Tibial artery (tissue), 4 donors: Measurements from ENCODE around the gene SLC45A1.

Source experiments
- DNase-seq, 2 donors: peaks; one replicate each; pipeline ENCODE4 v3.0.0-alpha.2; 2019
- H3K27ac ChIP-seq, 2 donors: fragments of 200-600 bp; sonication (generic) in 1 of 2; 1 replicate in 1 of 2; 2 replicates in 1 of 2; pipeline ENCODE4 v1.5.1; 2018 to 2019; ENCODE audit warnings: mild to moderate bottlenecking in 1 of 2
- H3K27me3 ChIP-seq, 2 donors: fragments of 200-600 bp; sonication (generic) in 1 of 2; one replicate each; pipeline versions ENCODE4 v1.5.1 to v1.6.0; 2016 to 2019
- H3K36me3 ChIP-seq, 3 donors: fragments of 200-600 bp; sonication (generic) in 2 of 3; one replicate each; pipeline ENCODE4 v1.5.1; 2016 to 2019; ENCODE audit warnings: mild to moderate bottlenecking in 2 of 3
- H3K4me1 ChIP-seq, 4 donors: fragments of 200-600 bp; sonication (generic) in 2 of 4; 1 replicate in 3 of 4; 2 replicates in 1 of 4; pipeline ENCODE4 v1.5.1; 2016 to 2019
- H3K4me3 ChIP-seq, 2 donors: fragments of 200-600 bp; sonication (generic) in 1 of 2; 1 replicate in 1 of 2; 2 replicates in 1 of 2; pipeline ENCODE4 v1.5.1; 2018 to 2019; ENCODE audit warnings: mild to moderate bottlenecking in 2 of 2
- H3K9me3 ChIP-seq, 3 donors: fragments of 200-600 bp; sonication (generic) in 1 of 3; one replicate each; pipeline ENCODE4 v1.5.1; 2016 to 2019
- intact Hi-C: fragments of 100-400 bp; cut with DNase I; formaldehyde crosslinking; loops from one replicate; pipeline ENCODE4 v1.15.0; 2023; ENCODE audit warnings: low total_unique reads
- TF ChIP-seq, protein P1 (sequence below), 2 experiments: fragments of 200-600 bp in 1 of 2; fragments of 450-650 bp in 1 of 2; IDR thresholded peaks; one replicate each; pipeline ENCODE4 v1.5.1; 2017 to 2019; ENCODE audit warnings: antibody characterized with exemption in 2 of 2, mild to moderate bottlenecking in 1 of 2, moderate library complexity in 1 of 2

SLC45A1 gene

GRCh38 chr1:8348777-8349472 is 31.0 kb downstream of the SLC45A1 start:
- Histone ChIP-seq H3K27ac (peak overlapping the region in 1 of 2 donors; percentile 15), H3K36me3 (peaks cover 6 to 12% (median 6%) of the 10 kb centered on the region in 3 donors), H3K9me3 (no peaks in the 10 kb centered on the region), H3K27me3 (no peaks in the 10 kb centered on the region), H3K4me3 (no peak overlapping the region), H3K4me1 (peaks cover 0 to 38% (median 21%) of the 10 kb centered on the region in 4 donors)
- DNase-seq = peak; percentile 67 to 85
- intact Hi-C loops = loop anchor here (5.0 kb wide), 1 partner anchor 372 kb away; no protein-coding TSS in a partner anchor
- TF ChIP-seq, protein P1, sequence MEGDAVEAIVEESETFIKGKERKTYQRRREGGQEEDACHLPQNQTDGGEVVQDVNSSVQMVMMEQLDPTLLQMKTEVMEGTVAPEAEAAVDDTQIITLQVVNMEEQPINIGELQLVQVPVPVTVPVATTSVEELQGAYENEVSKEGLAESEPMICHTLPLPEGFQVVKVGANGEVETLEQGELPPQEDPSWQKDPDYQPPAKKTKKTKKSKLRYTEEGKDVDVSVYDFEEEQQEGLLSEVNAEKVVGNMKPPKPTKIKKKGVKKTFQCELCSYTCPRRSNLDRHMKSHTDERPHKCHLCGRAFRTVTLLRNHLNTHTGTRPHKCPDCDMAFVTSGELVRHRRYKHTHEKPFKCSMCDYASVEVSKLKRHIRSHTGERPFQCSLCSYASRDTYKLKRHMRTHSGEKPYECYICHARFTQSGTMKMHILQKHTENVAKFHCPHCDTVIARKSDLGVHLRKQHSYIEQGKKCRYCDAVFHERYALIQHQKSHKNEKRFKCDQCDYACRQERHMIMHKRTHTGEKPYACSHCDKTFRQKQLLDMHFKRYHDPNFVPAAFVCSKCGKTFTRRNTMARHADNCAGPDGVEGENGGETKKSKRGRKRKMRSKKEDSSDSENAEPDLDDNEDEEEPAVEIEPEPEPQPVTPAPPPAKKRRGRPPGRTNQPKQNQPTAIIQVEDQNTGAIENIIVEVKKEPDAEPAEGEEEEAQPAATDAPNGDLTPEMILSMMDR (IDR thresholded peaks at IDR 0.05) = peak; percentile 90 to 91

GRCh38 chr1:8349473-8349865 is 31.6 kb downstream of the SLC45A1 start:
- no peak for DNase-seq
- peak overlapping the region; percentile 50 to 59 for H3K27ac ChIP-seq
- no peaks in the 10 kb centered on the region for H3K9me3 ChIP-seq
- no peak overlapping the region for H3K4me3 ChIP-seq
- intact Hi-C loops = loop anchor here (5.0 kb wide), 1 partner anchor 372 kb away; no protein-coding TSS in a partner anchor
- TF ChIP-seq, protein P1 (IDR thresholded peaks at IDR 0.05) = no peak
- H3K4me1 ChIP-seq = peaks cover 0 to 33% (median 16%) of the 10 kb centered on the region in 4 donors
- H3K27me3 ChIP-seq = no peaks in the 10 kb centered on the region
- peaks cover 10 to 17% (median 11%) of the 10 kb centered on the region in 3 donors for H3K36me3 ChIP-seq

DNA sequence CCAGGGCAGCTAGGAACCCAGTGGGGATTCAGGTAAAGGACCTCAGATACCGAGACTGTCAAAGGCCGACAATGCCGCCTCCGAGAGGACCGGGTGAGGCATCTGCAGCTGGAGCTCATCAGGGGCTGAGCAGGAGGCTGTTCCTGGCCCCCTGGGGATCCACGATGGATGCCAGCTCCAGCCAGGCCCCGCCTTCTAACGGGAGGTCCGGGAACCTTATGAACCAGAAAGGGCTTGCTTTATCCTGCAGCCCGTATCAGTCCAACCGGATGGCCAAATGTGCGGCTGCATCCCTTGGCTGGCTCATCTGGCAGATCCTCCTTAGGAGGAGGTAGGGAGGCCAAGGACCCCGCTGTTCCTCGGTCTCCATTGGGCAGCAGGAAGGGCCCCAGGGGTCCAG is 32.0 kb downstream of the SLC45A1 start:
- TF ChIP-seq, protein P1 (IDR thresholded peaks at IDR 0.05) = no peak
- peak in 1 of 2 donors; percentile 51 for DNase-seq
- H3K4me1 ChIP-seq = peaks cover 0 to 33% (median 16%) of the 10 kb centered on the region in 4 donors
- H3K9me3 ChIP-seq = no peaks in the 10 kb centered on the region
- no peaks in the 10 kb centered on the region for H3K27me3 ChIP-seq
- H3K36me3 ChIP-seq = peaks cover 15 to 22% (median 16%) of the 10 kb centered on the region in 3 donors
- no peak overlapping the region for H3K4me3 ChIP-seq
- intact Hi-C loops = loop anchor here (5.0 kb wide), 1 partner anchor 373 kb away; no protein-coding TSS in a partner anchor
- H3K27ac ChIP-seq = peak overlapping the region; percentile 50 to 59

- Histone ChIP-seq H3K36me3 (peaks cover 26 to 34% (median 28%) of the 10 kb centered on the region in 3 donors), H3K4me1 (peaks cover 0 to 33% (median 17%) of the 10 kb centered on the region in 4 donors), H3K27me3 (no peaks in the 10 kb centered on the region), H3K4me3 (no peak overlapping the region), H3K27ac (no peak overlapping the region), H3K9me3 (no peaks in the 10 kb centered on the region)
- intact Hi-C loops = no loop called here
- TF ChIP-seq, protein P1 (IDR thresholded peaks at IDR 0.05) = no peak
- peak in 1 of 2 donors; percentile 25 for DNase-seq
Observed at GRCh38 chr1:8350914-8351684, 33.2 kb downstream of the SLC45A1 start.

- Histone ChIP-seq H3K9me3 (no peaks in the 10 kb centered on the region), H3K36me3 (peaks cover 34 to 41% (median 35%) of the 10 kb centered on the region in 3 donors), H3K4me1 (peaks cover 0 to 33% (median 17%) of the 10 kb centered on the region in 4 donors), H3K4me3 (no peak overlapping the region), H3K27ac (peak overlapping the region; percentile 37 to 64), H3K27me3 (no peaks in the 10 kb centered on the region)
- TF ChIP-seq, protein P1 (IDR thresholded peaks at IDR 0.05) = peak; percentile 54 to 73
- peak in 1 of 2 donors; percentile 24 for DNase-seq
- intact Hi-C loops = no loop called here
Observed at GRCh38 chr1:8351693-8352470, 34.0 kb downstream of the SLC45A1 start.
